ENCODE data around the gene STOML2. TPM values are rescaled to one million over a fixed set of nuclear protein-coding genes. Genes with fewer than 3 reads are reported as not detected.

Gene STOML2
- total RNA-seq, 1 experiment from 2014 or later = 192 TPM

DNA sequence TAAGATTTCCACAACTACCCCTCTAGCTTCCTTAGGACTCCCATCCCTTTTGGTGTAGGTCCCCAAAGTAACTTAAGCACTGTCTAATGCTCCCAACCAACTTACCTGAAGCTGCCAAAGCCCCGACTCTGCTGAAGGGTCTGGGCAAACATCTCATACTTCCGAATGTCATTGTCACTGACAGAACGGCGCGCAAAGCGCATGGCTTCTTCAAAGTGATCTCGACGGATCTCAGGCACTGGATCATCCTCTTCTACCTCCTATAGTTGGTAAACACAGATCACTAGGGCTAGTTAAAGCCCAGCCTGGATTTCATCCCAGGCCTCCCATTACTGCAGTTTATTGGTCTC lies 45.7 kb downstream of the STOML2 start:
- Histone ChIP-seq H3K56ac (ENCODE audit: insufficient read length, low read depth, low read length) (no peak overlapping the region), H2BK20ac (ENCODE audit: low read depth, low read length, poor library complexity, severe bottlenecking) (no peak overlapping the region), H3K14ac (ENCODE audit: insufficient read depth, low read length) (no peak overlapping the region), H3T11ph (ENCODE audit: low read length) (no peak overlapping the region), H2BK12ac (ENCODE audit: insufficient read length, low read depth, low read length) (no peak overlapping the region), H3K4me1 (ENCODE audit: insufficient read depth, low read length) (no peaks in the 10 kb centered on the region), H4K91ac (ENCODE audit: insufficient read length, low read depth, low read length) (no peak overlapping the region), H3K18ac (ENCODE audit: insufficient read length, low read depth, low read length) (no peak overlapping the region), H4K8ac (replicated peaks; ENCODE audit: insufficient read length, low read depth, low read length) (no peak overlapping the region), H3K79me1 (ENCODE audit: insufficient read depth, low read depth, low read length, poor library complexity, severe bottlenecking) (no peaks in the 10 kb centered on the region), H3K23ac (ENCODE audit: insufficient read length, low read depth, low read length) (no peak overlapping the region), H2BK15ac (ENCODE audit: low read depth, low read length) (no peak overlapping the region), H3K4ac (ENCODE audit: low read depth, low read length) (no peak overlapping the region), H3K27ac (ENCODE audit: insufficient read length, low read depth, low read length) (no peak overlapping the region), H2AK5ac (ENCODE audit: insufficient read length, low read length) (no peak overlapping the region), H3K27me3 (ENCODE audit: insufficient read depth, low read length) (0 out of 2 replicates have a peak, but pooled peaks cover 2% of the 10 kb centered on the region), H3K4me2 (ENCODE audit: insufficient read depth, insufficient read length, low read length) (no peak overlapping the region), H4K20me1 (ENCODE audit: control insufficient read depth, insufficient read depth, insufficient read length) (no peaks in the 10 kb centered on the region), H3K79me2 (ENCODE audit: insufficient read depth, low read length) (no peaks in the 10 kb centered on the region), H2BK120ac (ENCODE audit: low read depth, low read length, poor library complexity, severe bottlenecking) (no peak overlapping the region), H3K9me3 (ENCODE audit: control insufficient read depth, low read depth, low read length) (no peaks in the 10 kb centered on the region), H3K23me2 (ENCODE audit: insufficient read length, low read depth, low read length, poor library complexity, severe bottlenecking) (no peaks in the 10 kb centered on the region), H2AFZ (ENCODE audit: low read length) (no peak overlapping the region), H3K9ac (ENCODE audit: extremely low read depth, insufficient read length, low read length) (no peak overlapping the region), H4K5ac (ENCODE audit: insufficient read length, low read depth, low read length) (no peak overlapping the region), H2BK5ac (ENCODE audit: insufficient read length, low read length) (no peak overlapping the region)
- no peaks in the 10 kb centered on the region for H3K4me1 Mint-ChIP-seq
- no peak overlapping the region; a peak in 1 of 5 replicates for H3K4me3 Mint-ChIP-seq
- peaks cover 69 to 97% (median 90%) of the 10 kb centered on the region in 3 experiments for H3K36me3 Mint-ChIP-seq (ENCODE audit: insufficient read depth in 1 of 3, low read depth in 3 of 3)
- WGBS (ENCODE audit: extremely low coverage, insufficient read length, low lambda C conversion rate) = no CpG with 5 or more reads among the region's 8 CpGs
- no peaks in the 10 kb centered on the region for H3K27me3 Mint-ChIP-seq (ENCODE audit: low read depth)
- no peak for DNase-seq
- TF ChIP-seq CTCF (conservative IDR thresholded peaks at IDR 0.05) = no peak
- no peaks in the 10 kb centered on the region for H3K9me3 Mint-ChIP-seq
- H3K27ac Mint-ChIP-seq = no peak overlapping the region

Data from H9 (cell line).